KMS-11 (cell line): Measurements from ENCODE around the gene CHST8.

Source experiments
- H2AFZ ChIP-seq: fragments of 200-600 bp; sonication (generic); 2 replicates; pipeline ENCODE4 v1.6.1; 2016; ENCODE audit warnings: antibody characterized with exemption, mixed run types, low read depth
- H3K27ac ChIP-seq: fragments of 200-600 bp; sonication (generic); 2 replicates; pipeline ENCODE4 v1.6.1; 2016; ENCODE audit warnings: mild to moderate bottlenecking, mixed run types
- H3K27me3 ChIP-seq: fragments of 200-600 bp; sonication (generic); 2 replicates; pipeline ENCODE4 v1.6.1; 2017; ENCODE audit warnings: mild to moderate bottlenecking, low read depth, mixed run types, moderate library complexity; ENCODE audit not compliant: insufficient read depth
- H3K36me3 ChIP-seq: fragments of 200-600 bp; sonication (generic); 2 replicates; pipeline ENCODE4 v1.6.1; 2017; ENCODE audit warnings: mild to moderate bottlenecking, mixed run types; ENCODE audit not compliant: insufficient read depth
- H3K4me1 ChIP-seq: fragments of 200-600 bp; sonication (generic); 2 replicates; pipeline ENCODE4 v1.6.1; 2016; ENCODE audit warnings: mild to moderate bottlenecking, low read depth, mixed run types; ENCODE audit not compliant: poor library complexity, severe bottlenecking
- H3K4me2 ChIP-seq: fragments of 200-600 bp; sonication (generic); 2 replicates; pipeline ENCODE4 v1.7.0; 2016; ENCODE audit warnings: mild to moderate bottlenecking, mixed run types
- H3K4me3 ChIP-seq: fragments of 200-600 bp; sonication (generic); IDR thresholded peaks from 2 replicates; pipeline ENCODE4 v1.6.1; 2017; ENCODE audit warnings: low read depth, low read length, mixed read lengths; ENCODE audit not compliant: insufficient read depth
- H3K79me2 ChIP-seq: fragments of 200-600 bp; sonication (generic); 2 replicates; pipeline ENCODE4 v1.6.1; 2016; ENCODE audit warnings: low read depth, mixed run types; ENCODE audit not compliant: insufficient read depth
- H3K9ac ChIP-seq: fragments of 200-600 bp; sonication (generic); 2 replicates; pipeline ENCODE4 v1.6.1; 2016; ENCODE audit warnings: mild to moderate bottlenecking, mixed run types
- H4K20me1 ChIP-seq: fragments of 200-600 bp; sonication (generic); 2 replicates; pipeline ENCODE4 v1.6.1; 2016; ENCODE audit warnings: mild to moderate bottlenecking, mixed run types; ENCODE audit not compliant: insufficient read depth
- TF ChIP-seq, protein P1 (sequence below): fragments of 200-600 bp; sonication (generic); conservative IDR thresholded peaks from 2 replicates; pipeline ENCODE4 v1.6.1; 2017; ENCODE audit warnings: low read depth, mild to moderate bottlenecking, antibody characterized with exemption, low read length, moderate library complexity, mixed read lengths

Gene CHST8

DNA sequence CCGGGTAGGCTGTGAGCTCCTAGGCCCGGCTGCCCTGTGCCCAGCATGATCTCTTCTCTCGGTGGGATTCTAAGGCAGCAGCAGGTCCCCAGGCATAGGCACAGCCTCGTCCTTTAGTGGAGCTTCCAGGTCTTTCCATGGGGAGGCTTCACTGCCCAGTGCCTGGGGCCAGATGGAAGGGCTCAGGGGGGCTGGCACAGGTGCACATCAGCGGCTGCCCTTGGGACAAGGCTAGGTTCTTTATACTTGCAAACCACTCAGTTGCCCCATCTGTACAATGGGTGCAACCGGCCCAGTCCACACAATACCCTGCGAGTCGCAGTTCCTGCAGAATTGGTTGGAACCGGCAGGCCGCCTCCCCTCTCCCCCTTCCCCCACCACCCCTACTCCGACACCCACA, 189.1 kb downstream of the CHST8 start:
- no peaks in the 10 kb centered on the region for H3K36me3 ChIP-seq
- no peak overlapping the region for H3K4me3 ChIP-seq
- no peak overlapping the region for H3K4me2 ChIP-seq
- no peak overlapping the region for H2AFZ ChIP-seq
- no peaks in the 10 kb centered on the region for H4K20me1 ChIP-seq
- no peaks in the 10 kb centered on the region for H3K27me3 ChIP-seq
- no peaks in the 10 kb centered on the region for H3K4me1 ChIP-seq
- no peaks in the 10 kb centered on the region for H3K79me2 ChIP-seq
- no peak overlapping the region for H3K9ac ChIP-seq
- TF ChIP-seq, protein P1, sequence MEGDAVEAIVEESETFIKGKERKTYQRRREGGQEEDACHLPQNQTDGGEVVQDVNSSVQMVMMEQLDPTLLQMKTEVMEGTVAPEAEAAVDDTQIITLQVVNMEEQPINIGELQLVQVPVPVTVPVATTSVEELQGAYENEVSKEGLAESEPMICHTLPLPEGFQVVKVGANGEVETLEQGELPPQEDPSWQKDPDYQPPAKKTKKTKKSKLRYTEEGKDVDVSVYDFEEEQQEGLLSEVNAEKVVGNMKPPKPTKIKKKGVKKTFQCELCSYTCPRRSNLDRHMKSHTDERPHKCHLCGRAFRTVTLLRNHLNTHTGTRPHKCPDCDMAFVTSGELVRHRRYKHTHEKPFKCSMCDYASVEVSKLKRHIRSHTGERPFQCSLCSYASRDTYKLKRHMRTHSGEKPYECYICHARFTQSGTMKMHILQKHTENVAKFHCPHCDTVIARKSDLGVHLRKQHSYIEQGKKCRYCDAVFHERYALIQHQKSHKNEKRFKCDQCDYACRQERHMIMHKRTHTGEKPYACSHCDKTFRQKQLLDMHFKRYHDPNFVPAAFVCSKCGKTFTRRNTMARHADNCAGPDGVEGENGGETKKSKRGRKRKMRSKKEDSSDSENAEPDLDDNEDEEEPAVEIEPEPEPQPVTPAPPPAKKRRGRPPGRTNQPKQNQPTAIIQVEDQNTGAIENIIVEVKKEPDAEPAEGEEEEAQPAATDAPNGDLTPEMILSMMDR: no peak
- H3K27ac ChIP-seq: no peak overlapping the region

DNA sequence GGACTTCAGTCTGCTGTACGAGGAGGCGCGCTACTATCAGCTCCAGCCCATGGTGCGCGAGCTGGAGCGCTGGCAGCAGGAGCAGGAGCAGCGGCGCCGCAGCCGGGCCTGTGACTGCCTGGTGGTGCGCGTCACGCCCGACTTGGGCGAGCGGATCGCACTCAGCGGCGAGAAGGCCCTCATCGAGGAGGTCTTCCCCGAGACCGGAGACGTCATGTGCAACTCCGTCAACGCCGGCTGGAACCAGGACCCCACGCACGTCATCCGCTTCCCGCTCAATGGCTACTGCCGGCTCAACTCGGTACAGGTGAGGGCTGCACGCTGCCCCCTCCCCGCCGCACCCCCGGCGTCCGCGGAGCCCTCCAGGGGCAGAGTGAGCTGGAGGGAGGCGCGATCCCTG, 189.5 kb downstream of the CHST8 start:
- no peaks in the 10 kb centered on the region for H3K27me3 ChIP-seq
- TF ChIP-seq, protein P1: no peak
- no peak overlapping the region for H2AFZ ChIP-seq
- H3K36me3 ChIP-seq: no peaks in the 10 kb centered on the region
- no peak overlapping the region for H3K27ac ChIP-seq
- H3K79me2 ChIP-seq: no peaks in the 10 kb centered on the region
- no peaks in the 10 kb centered on the region for H3K4me1 ChIP-seq
- H3K4me2 ChIP-seq: no peak overlapping the region
- no peak overlapping the region for H3K4me3 ChIP-seq
- H4K20me1 ChIP-seq: no peaks in the 10 kb centered on the region
- H3K9ac ChIP-seq: no peak overlapping the region

DNA sequence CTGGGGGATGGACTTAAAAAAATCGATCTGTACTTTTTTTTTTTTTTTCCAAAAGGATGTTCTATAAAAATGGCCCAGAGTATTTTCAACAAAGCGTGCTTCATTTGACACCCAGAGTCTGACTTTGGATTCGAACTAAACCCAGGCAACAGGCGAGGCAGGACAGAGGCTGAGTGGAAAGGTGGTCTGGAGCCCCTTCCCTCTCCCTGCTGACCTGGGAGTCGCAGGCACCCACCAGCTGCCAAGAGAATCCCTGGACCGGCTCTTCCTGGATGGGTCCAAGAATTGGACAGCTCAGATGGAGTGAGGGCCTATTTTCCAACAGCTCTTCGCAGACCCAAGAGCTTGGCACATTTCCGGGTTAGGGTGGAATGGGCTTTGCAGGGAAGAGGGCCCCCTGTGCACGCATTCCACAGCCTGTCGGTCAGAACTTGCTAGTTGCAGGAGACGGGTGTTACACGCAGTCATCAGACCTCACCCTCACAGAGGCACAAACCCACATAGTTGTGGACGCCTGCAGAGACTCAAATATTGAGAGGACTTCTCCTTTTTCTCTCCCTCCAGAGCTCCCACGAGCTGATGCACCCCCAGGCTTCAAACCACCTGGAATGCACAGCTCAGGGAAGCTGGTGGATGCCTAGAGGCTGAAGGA, 190.1 kb downstream of the CHST8 start:
- no peaks in the 10 kb centered on the region for H3K36me3 ChIP-seq
- H3K27ac ChIP-seq: no peak overlapping the region
- no peak overlapping the region for H2AFZ ChIP-seq
- H3K4me1 ChIP-seq: no peaks in the 10 kb centered on the region
- H3K4me2 ChIP-seq: no peak overlapping the region
- H3K27me3 ChIP-seq: no peaks in the 10 kb centered on the region
- no peak overlapping the region for H3K4me3 ChIP-seq
- TF ChIP-seq, protein P1: no peak
- no peaks in the 10 kb centered on the region for H4K20me1 ChIP-seq
- H3K9ac ChIP-seq: no peak overlapping the region
- no peaks in the 10 kb centered on the region for H3K79me2 ChIP-seq

DNA sequence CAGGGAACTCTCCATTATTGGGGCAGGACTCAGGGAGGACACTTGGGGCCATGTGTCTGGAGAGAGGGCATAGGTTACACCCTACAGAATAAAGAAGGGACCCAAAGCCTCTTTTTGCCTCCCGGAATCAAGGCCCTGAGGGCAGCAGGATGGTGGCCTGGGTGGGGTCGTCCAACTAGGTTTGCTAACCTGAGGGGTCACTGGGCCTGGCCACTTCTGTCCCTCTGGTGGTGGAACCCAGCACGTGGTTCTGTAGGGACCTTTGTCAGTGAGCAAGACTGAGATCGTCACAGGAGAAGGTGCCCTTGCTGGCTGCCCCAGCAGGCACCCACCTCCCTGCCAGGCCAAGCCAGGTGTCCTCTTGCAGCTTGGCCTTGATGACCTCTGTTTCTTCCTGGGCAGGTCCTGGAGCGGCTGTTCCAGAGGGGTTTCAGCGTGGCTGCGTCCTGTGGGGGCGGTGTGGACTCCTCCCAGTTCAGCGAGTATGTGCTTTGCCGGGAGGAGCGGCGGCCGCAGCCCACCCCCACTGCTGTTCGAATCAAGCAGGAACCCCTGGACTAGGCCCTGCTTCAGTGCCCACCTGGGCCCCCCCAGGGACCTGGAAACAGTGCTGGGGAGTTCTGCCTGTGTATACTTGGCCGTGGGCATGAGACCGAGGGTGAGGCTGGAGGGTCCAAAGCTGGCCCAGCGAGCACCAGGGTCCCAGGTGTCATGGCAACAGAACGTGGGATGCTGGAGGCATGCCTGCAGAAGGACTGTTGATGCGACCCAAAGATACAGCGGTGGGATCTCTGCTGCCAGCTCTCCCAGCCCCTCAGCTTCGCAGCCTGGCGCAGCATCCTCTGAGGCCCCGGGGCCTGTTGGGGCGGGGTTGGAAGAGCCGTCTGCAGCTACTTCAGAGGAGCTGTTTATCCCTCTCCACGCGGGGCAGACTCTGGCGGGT, 190.9 kb downstream of the CHST8 start:
- no peak overlapping the region for H3K4me2 ChIP-seq
- no peaks in the 10 kb centered on the region for H3K36me3 ChIP-seq
- H3K9ac ChIP-seq: no peak overlapping the region
- no peaks in the 10 kb centered on the region for H3K4me1 ChIP-seq
- no peaks in the 10 kb centered on the region for H3K27me3 ChIP-seq
- TF ChIP-seq, protein P1: no peak
- H4K20me1 ChIP-seq: no peaks in the 10 kb centered on the region
- H3K4me3 ChIP-seq: no peak overlapping the region
- H3K27ac ChIP-seq: no peak overlapping the region
- no peaks in the 10 kb centered on the region for H3K79me2 ChIP-seq
- H2AFZ ChIP-seq: no peak overlapping the region
